Heart right ventricle (tissue), 16 donors: ENCODE measurements around the gene IGF1. TPM values are rescaled to one million over a fixed set of nuclear protein-coding genes. Genes with fewer than 3 reads are reported as not detected.
A peak's percentile ranks its signal among the peaks of the same experiment; 100 is the strongest.

Experiments
- ATAC-seq, 8 donors: fragments of 200-7000 bp; cut with Tn5 transposase; one replicate each; pipeline ENCODE4 v1.9.1; 2020; ENCODE audit warnings: mild to moderate bottlenecking in 8 of 8, moderate library complexity in 8 of 8, moderate number of reproducible peaks in 1 of 8
- DNase-seq, 2 donors: peaks; one replicate each; pipeline ENCODE4 v3.0.0-alpha.2; 2020
- H3K27ac ChIP-seq, 10 donors: fragments of 200-600 bp; sonication (generic) in 2 of 10; one replicate each; pipeline versions ENCODE4 v1.5.0 to v1.8.0; 2020 to 2022; ENCODE audit warnings: mild to moderate bottlenecking in 3 of 10
- H3K27me3 ChIP-seq, 7 donors: fragments of 200-600 bp; one replicate each; pipeline ENCODE4 v1.8.0; 2021 to 2022; ENCODE audit warnings: mild to moderate bottlenecking in 2 of 7
- H3K36me3 ChIP-seq, 9 donors: fragments of 200-600 bp; sonication (generic) in 1 of 9; one replicate each; pipeline versions ENCODE4 v1.5.0 to v1.8.0; 2020 to 2022; ENCODE audit warnings: mild to moderate bottlenecking in 2 of 9
- H3K4me1 ChIP-seq, 9 donors: fragments of 200-600 bp; sonication (generic) in 1 of 9; one replicate each; pipeline versions ENCODE4 v1.5.0 to v1.8.0; 2020 to 2022; ENCODE audit warnings: mild to moderate bottlenecking in 4 of 9
- H3K4me3 ChIP-seq, 10 donors: fragments of 200-600 bp; sonication (generic) in 2 of 10; one replicate each; pipeline versions ENCODE4 v1.5.0 to v1.8.0; 2020 to 2022; ENCODE audit warnings: mild to moderate bottlenecking in 7 of 10, moderate library complexity in 2 of 10
- H3K9me3 ChIP-seq, 11 donors: fragments of 200-600 bp in 10 of 11; sonication (generic) in 2 of 11; one replicate each; pipeline versions ENCODE4 v1.5.0 to v1.8.0; 2013 to 2022; ENCODE audit warnings: mild to moderate bottlenecking in 2 of 11, control low read depth in 1 of 11, moderate library complexity in 1 of 11
- WGBS, 2 donors: extraction: QIAGEN DNeasy Blood & Tissue Kit; methylation state at CpG; one replicate each; pipeline ENCODE4 v1.1.7; 2013; ENCODE audit warnings: inconsistent platforms in 1 of 2; 5-methylcytosine and 5-hydroxymethylcytosine counted together
- intact Hi-C, 10 donors: fragments of 100-400 bp; cut with DNase I; formaldehyde crosslinking; loops; one replicate each; pipeline versions ENCODE4 v1.11.1 to v1.14.2; 2022
- polyA plus RNA-seq, 2 donors: library from polyadenylated mRNA; stranded (reverse); fragments of 200-250 nt; gene quantifications; one replicate each; pipeline ENCODE4 v1.2.3, GENCODE V29; 2013
- total RNA-seq, 10 donors: library from RNA; stranded (reverse); fragmentation: NEBNext Ultra II Directional in 3 of 10; extraction: Animal tissue kit (Norgen Biotek cat#: 25700) in 3 of 10; gene quantifications; one replicate each; pipeline versions ENCODE4 v1.2.1 to v1.2.4, GENCODE V29; 2021 to 2023
- TF ChIP-seq, protein P1 (sequence below), 9 donors: fragments of 200-600 bp; sonication (generic) in 2 of 9; IDR thresholded peaks; one replicate each; pipeline versions ENCODE4 v1.5.0 to v1.8.0; 2021 to 2022; ENCODE audit warnings: antibody characterized with exemption in 9 of 9, mild to moderate bottlenecking in 5 of 9, moderate library complexity in 1 of 9
- donor health status: Arrhythmogenic right ventricular cardiomyopathy.
- donor health status: ischemic (EF 13 %, LVEDD 7.1; RV severe dilation, severe dysfunction).
- donor health status: healthy with polysubstance abuse.
- donor health status: DM: no; HTN: yes; CAD: no.
- donor health status: DM: no; HTN: no; CAD: no.
- donor health status: ischemic (EF 25% LVEDD 6.9; RV normal size, moderate dysfunction).
- donor health status: ischemic (EF 25% LVEDD 5.7; RV mildly dilated, moderate dysfunction).
- donor health status: healthy.
- donor health status: DM: yes; HTN: yes; CAD: no.
- donor health status: Ischemic cardiomyopathy.
- donor health status: ischemic (EF 35%, LVEDD 5.7; RV mildly dilated, moderate dysfunction).
- donor health status: nonischemic (EF 11% LVEDD 7.7; RV severe dilation, severe dysfunction).
- donor health status: DM: yes; HTN: yes; CAD: no.
- donor health status: PGD.
- donor health status: ischemic (EF 29% LVEDD 5.4; RV normal size, mild dysfunction).
- donor health status: nonischemic (EF 23%, LVEDD 6.1; RV moderate dilation, normal function).

Gene IGF1
- total and polyA plus RNA-seq, 12 donors, result 6.3 to 32.3 (median 8.9) TPM

- 49 to 57% methylated on average over 3 of the region's 3 CpGs for WGBS, 2 donors
- Histone ChIP-seq H3K27me3 (no peaks in the 10 kb centered on the region), H3K36me3 (no peaks in the 10 kb centered on the region), H3K4me3 (peak overlapping the region in 5 of 10 donors; percentile 9 to 30 (median 21)), H3K27ac (peak overlapping the region in 7 of 10 donors; percentile 9 to 63 (median 42)), H3K4me1 (peaks cover 0 to 38% (median 8%) of the 10 kb centered on the region in 9 donors), H3K9me3 (peaks cover 0 to 9% (median 0%) of the 10 kb centered on the region in 11 donors)
- intact Hi-C loops, result loop anchor here in 9 of 10 donors (2.0 to 10.0 kb wide), 9 partner anchors 283 to 549 kb away; no protein-coding TSS in a partner anchor
- TF ChIP-seq, protein P1, sequence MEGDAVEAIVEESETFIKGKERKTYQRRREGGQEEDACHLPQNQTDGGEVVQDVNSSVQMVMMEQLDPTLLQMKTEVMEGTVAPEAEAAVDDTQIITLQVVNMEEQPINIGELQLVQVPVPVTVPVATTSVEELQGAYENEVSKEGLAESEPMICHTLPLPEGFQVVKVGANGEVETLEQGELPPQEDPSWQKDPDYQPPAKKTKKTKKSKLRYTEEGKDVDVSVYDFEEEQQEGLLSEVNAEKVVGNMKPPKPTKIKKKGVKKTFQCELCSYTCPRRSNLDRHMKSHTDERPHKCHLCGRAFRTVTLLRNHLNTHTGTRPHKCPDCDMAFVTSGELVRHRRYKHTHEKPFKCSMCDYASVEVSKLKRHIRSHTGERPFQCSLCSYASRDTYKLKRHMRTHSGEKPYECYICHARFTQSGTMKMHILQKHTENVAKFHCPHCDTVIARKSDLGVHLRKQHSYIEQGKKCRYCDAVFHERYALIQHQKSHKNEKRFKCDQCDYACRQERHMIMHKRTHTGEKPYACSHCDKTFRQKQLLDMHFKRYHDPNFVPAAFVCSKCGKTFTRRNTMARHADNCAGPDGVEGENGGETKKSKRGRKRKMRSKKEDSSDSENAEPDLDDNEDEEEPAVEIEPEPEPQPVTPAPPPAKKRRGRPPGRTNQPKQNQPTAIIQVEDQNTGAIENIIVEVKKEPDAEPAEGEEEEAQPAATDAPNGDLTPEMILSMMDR (IDR thresholded peaks at IDR 0.05), result no peak
- ATAC-seq, result no peak
- DNase-seq, result no peak
Observed at GRCh38 chr12:102484017-102484416, 3.7 kb upstream of the IGF1 start.

DNA sequence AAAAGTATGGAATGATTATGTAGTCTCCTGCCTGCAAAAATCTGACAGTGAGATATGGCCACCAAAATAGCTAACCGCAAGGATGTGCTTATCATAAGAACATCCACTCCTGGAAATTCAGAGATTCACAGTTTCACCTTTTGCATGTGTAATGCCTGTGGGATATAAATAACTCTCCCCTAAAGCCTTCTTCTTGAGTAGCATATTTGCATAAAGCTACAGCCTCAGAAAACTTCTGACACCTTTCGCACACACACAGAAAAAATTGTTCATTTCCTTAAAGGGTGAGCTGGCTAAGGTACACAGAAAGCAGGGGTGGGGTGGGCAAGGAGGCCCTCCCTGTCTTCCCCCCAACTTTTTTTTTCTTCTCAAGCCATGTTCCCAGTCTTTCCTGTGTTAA, 3.1 kb upstream of the IGF1 start:
- peaks cover 0 to 44% (median 10%) of the 10 kb centered on the region in 9 donors for H3K4me1 ChIP-seq
- no peak overlapping the region for H3K4me3 ChIP-seq
- intact Hi-C loops, result loop anchor here in 8 of 10 donors (5.0 to 10.0 kb wide), 8 partner anchors 284 to 549 kb away; no protein-coding TSS in a partner anchor
- DNase-seq, result no peak
- peaks cover 0 to 6% (median 0%) of the 10 kb centered on the region in 11 donors for H3K9me3 ChIP-seq
- 85 to 92% methylated on average over 2 of the region's 2 CpGs for WGBS, 2 donors
- no peaks in the 10 kb centered on the region for H3K27me3 ChIP-seq
- H3K27ac ChIP-seq, result peak overlapping the region in 5 of 10 donors; percentile 9 to 63 (median 54)
- ATAC-seq, result no peak
- TF ChIP-seq, protein P1 (IDR thresholded peaks at IDR 0.05), result no peak
- no peaks in the 10 kb centered on the region for H3K36me3 ChIP-seq

- H3K27ac ChIP-seq, result peak overlapping the region in 3 of 10 donors; percentile 11 to 65 (median 31)
- intact Hi-C loops, result loop anchor here in 8 of 10 donors (5.0 to 10.0 kb wide), 8 partner anchors 285 to 547 kb away; no protein-coding TSS in a partner anchor
- TF ChIP-seq, protein P1 (IDR thresholded peaks at IDR 0.05), result no peak
Observed at GRCh38 chr12:102481705-102482425, 1.5 kb upstream of the IGF1 start.

GRCh38 chr12:102479939-102480338, 424 bp downstream of the IGF1 start:
- Histone ChIP-seq H3K27me3 (peaks cover 0 to 9% (median 0%) of the 10 kb centered on the region in 7 donors), H3K9me3 (peaks cover 0 to 6% (median 0%) of the 10 kb centered on the region in 11 donors), H3K4me3 (peak overlapping the region in 9 of 10 donors; percentile 27 to 52 (median 48)), H3K27ac (peak overlapping the region in 7 of 10 donors; percentile 31 to 78 (median 60)), H3K36me3 (no peaks in the 10 kb centered on the region), H3K4me1 (peaks cover 0 to 44% (median 13%) of the 10 kb centered on the region in 9 donors)
- intact Hi-C loops, result loop anchor here in 8 of 10 donors (5.0 to 10.0 kb wide), 8 partner anchors 287 to 545 kb away; no protein-coding TSS in a partner anchor
- DNase-seq (no peak), ATAC-seq (peak in 1 of 8 donors; percentile 3)
- WGBS, 2 donors, result 35 to 46% methylated on average over 4 of the region's 4 CpGs
- TF ChIP-seq, protein P1 (IDR thresholded peaks at IDR 0.05), result no peak

More at GRCh38 chr12:102481705-102482425, 1.5 kb upstream of the IGF1 start:
- Histone ChIP-seq H3K4me3 (no peak overlapping the region), H3K27me3 (peaks cover 0 to under 1% (median 0%) of the 10 kb centered on the region in 7 donors), H3K9me3 (peaks cover 0 to 6% (median 0%) of the 10 kb centered on the region in 11 donors), H3K36me3 (no peaks in the 10 kb centered on the region), H3K4me1 (peaks cover 0 to 45% (median 13%) of the 10 kb centered on the region in 9 donors)
- ATAC-seq (no peak), DNase-seq (no peak)
